ENCODE data around the gene LGR5.

GRCh38 chr12:71436696-71437095 is 2.9 kb upstream of the LGR5 start:
- no peak for TF ChIP-seq POLR2A (IDR thresholded peaks at IDR 0.05; ENCODE audit: low read length)
- no peak for TF ChIP-seq GATA1 (IDR thresholded peaks at IDR 0.05; ENCODE audit: low read depth, low read length)

All from erythroblast (primary cell).